OCI-LY3 (cell line): ENCODE measurements around the gene UNCX.

Source experiments
- EZH2phosphoT487 ChIP-seq: fragments of 200-600 bp; shearing (Covaris generic); IDR thresholded peaks from 2 replicates; pipeline ENCODE4 v1.6.1; 2018; ENCODE audit warnings: antibody characterized with exemption, mixed run types, low read depth
- TF ChIP-seq, protein P1 (sequence below): fragments of 200-600, 300-600 bp; sonication (generic); IDR thresholded peaks from 2 replicates; pipeline ENCODE4 v1.5.1; 2014; ENCODE audit warnings: antibody characterized with exemption, low read length, low read depth

DNA sequence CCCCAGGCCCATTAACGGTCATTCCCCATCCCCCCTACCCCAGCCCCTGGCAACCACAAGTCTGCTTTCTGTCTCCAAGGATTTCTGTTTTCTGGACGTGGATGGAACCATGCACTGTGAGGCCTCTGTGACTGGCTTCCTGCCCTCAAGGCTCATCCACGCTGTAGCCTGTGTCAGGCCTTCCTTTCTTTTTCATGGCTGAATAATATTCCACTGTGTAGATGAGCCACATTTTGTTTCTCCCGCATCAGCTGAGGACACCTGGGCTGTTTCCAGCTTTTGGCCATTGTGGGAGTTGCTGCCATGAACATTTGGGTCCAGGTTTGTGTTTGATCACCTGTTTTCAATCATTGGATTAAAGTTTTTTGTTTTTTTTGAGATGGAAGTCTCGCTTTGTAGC, 50.0 kb downstream of the UNCX start:
- TF ChIP-seq, protein P1, sequence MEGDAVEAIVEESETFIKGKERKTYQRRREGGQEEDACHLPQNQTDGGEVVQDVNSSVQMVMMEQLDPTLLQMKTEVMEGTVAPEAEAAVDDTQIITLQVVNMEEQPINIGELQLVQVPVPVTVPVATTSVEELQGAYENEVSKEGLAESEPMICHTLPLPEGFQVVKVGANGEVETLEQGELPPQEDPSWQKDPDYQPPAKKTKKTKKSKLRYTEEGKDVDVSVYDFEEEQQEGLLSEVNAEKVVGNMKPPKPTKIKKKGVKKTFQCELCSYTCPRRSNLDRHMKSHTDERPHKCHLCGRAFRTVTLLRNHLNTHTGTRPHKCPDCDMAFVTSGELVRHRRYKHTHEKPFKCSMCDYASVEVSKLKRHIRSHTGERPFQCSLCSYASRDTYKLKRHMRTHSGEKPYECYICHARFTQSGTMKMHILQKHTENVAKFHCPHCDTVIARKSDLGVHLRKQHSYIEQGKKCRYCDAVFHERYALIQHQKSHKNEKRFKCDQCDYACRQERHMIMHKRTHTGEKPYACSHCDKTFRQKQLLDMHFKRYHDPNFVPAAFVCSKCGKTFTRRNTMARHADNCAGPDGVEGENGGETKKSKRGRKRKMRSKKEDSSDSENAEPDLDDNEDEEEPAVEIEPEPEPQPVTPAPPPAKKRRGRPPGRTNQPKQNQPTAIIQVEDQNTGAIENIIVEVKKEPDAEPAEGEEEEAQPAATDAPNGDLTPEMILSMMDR: no peak
- no peak for TF ChIP-seq EZH2phosphoT487
